Caco-2 (cell line): ENCODE measurements around the gene NLGN4X. TPM values are rescaled to one million over a fixed set of nuclear protein-coding genes. Genes with fewer than 3 reads are reported as not detected.

Experiments used
- BruUV-seq: library from RNA; stranded (reverse); fragments of 400-500 nt; replicated peaks from 2 replicates; lab custom pipeline; 2021; lab: Mats Ljungman, UMichigan
- CTCF ChIA-PET: fragments of 300-600 bp; sonication (Branson Sonifier 250); formaldehyde crosslinking; loops from one replicate; lab custom pipeline; 2022; ENCODE audit warnings: antibody characterized with exemption; lab: Charles Lee
- POLR2A ChIA-PET: fragments of 300-600 bp; sonication (Branson Sonifier 250); formaldehyde crosslinking; loops from one replicate; lab custom pipeline; 2022; ENCODE audit warnings: antibody characterized with exemption; lab: Charles Lee
- DNase-seq, 2 experiments: peaks; one replicate each; pipeline versions ENCODE4 v3.0.0 to v3.0.0-alpha.2; 2020 to 2022
- H3K27me3 ChIP-seq: replicated peaks from 2 replicates; pipeline ENCODE4 v1.6.0; 2011; ENCODE audit warnings: low read length; ENCODE audit not compliant: control insufficient read depth, insufficient read depth
- H3K36me3 ChIP-seq: 2 replicates; pipeline ENCODE4 v1.5.1; 2011; ENCODE audit warnings: low read length; ENCODE audit not compliant: control insufficient read depth, insufficient read depth
- H3K4me1 ChIP-seq: fragments of 250-450 bp; sonication (Bioruptor Pico); 2 replicates; pipeline ENCODE4 v1.5.1; 2020; ENCODE audit warnings: mild to moderate bottlenecking
- H3K4me3 ChIP-seq: 2 replicates; pipeline ENCODE4 v1.5.1; 2011; ENCODE audit warnings: low read depth, mild to moderate bottlenecking, control low read depth, low read length
- H3K9me3 ChIP-seq: fragments of 250-450 bp; sonication (Bioruptor Pico); 2 replicates; pipeline ENCODE4 v1.5.1; 2020; ENCODE audit warnings: mild to moderate bottlenecking, moderate library complexity
- H3K27ac Mint-ChIP-seq: one replicate; pipeline ENCODE4 v1.8.0; 2022; ENCODE audit warnings: mixed read lengths; ENCODE audit not compliant: unreplicated experiment
- H3K27me3 Mint-ChIP-seq: one replicate; pipeline ENCODE4 v1.8.0; 2022; ENCODE audit warnings: mixed read lengths; ENCODE audit not compliant: insufficient read depth, unreplicated experiment
- H3K36me3 Mint-ChIP-seq: one replicate; pipeline ENCODE4 v1.8.0; 2022; ENCODE audit warnings: mild to moderate bottlenecking, mixed read lengths; ENCODE audit not compliant: insufficient read depth, unreplicated experiment
- H3K4me1 Mint-ChIP-seq: one replicate; pipeline ENCODE4 v1.8.0; 2022; ENCODE audit warnings: low read depth, mixed read lengths; ENCODE audit not compliant: unreplicated experiment
- H3K4me3 Mint-ChIP-seq: one replicate; pipeline ENCODE4 v1.8.0; 2022; ENCODE audit warnings: mild to moderate bottlenecking, moderate library complexity, mixed read lengths; ENCODE audit not compliant: unreplicated experiment
- H3K9me3 Mint-ChIP-seq: one replicate; pipeline ENCODE4 v1.8.0; 2022; ENCODE audit warnings: mixed read lengths; ENCODE audit not compliant: unreplicated experiment
- intact Hi-C: fragments of 100-400 bp; cut with micrococcal nuclease; formaldehyde crosslinking; loops from one replicate; pipeline ENCODE4 v1.10.0; 2022; ENCODE audit not compliant: unreplicated experiment
- total RNA-seq: library from RNA; stranded (reverse); gene quantifications from 2 replicates; pipeline ENCODE4 v1.2.3, GENCODE V29; 2022
- TF ChIP-seq, protein P1 (sequence below), 2 experiments: fragments of 200-600 bp in 1 of 2; IDR thresholded peaks; 1 replicate in 1 of 2; 2 replicates in 1 of 2; pipeline versions ENCODE4 v1.5.1 to v1.8.0; 2011 to 2022; ENCODE audit warnings: antibody characterized with exemption in 1 of 2, control low read depth in 1 of 2, inconsistent platforms in 1 of 2, low read depth in 1 of 2, low read length in 1 of 2, mild to moderate bottlenecking in 1 of 2, moderate library complexity in 1 of 2; ENCODE audit not compliant: insufficient read depth in 1 of 2, severe bottlenecking in 1 of 2, unreplicated experiment in 1 of 2

NLGN4X gene
- total RNA-seq, 1 experiment from 2014 or later = not detected

DNA sequence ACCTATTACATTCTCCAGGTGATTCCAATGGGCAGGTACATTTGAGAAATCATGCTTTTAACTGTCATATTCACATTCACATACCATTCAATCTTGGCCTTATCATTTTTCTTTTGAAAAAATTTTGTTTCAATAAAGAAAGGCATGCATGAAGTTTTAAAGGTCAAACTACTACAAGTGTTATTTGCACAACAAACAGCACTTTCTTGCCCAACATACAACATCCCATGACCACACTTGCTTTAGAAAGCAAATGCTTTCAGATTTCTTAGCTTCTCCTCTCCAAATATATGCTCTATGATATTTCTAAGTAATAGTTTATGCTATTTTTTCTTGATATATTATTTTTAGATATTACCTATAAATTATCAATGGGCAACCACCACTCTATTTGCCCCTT is 58.2 kb downstream of the NLGN4X start:
- POLR2A ChIA-PET = no interaction called here
- CTCF ChIA-PET = no interaction called here
- TF ChIP-seq, protein P1, sequence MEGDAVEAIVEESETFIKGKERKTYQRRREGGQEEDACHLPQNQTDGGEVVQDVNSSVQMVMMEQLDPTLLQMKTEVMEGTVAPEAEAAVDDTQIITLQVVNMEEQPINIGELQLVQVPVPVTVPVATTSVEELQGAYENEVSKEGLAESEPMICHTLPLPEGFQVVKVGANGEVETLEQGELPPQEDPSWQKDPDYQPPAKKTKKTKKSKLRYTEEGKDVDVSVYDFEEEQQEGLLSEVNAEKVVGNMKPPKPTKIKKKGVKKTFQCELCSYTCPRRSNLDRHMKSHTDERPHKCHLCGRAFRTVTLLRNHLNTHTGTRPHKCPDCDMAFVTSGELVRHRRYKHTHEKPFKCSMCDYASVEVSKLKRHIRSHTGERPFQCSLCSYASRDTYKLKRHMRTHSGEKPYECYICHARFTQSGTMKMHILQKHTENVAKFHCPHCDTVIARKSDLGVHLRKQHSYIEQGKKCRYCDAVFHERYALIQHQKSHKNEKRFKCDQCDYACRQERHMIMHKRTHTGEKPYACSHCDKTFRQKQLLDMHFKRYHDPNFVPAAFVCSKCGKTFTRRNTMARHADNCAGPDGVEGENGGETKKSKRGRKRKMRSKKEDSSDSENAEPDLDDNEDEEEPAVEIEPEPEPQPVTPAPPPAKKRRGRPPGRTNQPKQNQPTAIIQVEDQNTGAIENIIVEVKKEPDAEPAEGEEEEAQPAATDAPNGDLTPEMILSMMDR (IDR thresholded peaks at IDR 0.05; ENCODE audit: insufficient read depth in 1 of 2, low read depth in 1 of 2, low read length in 1 of 2, severe bottlenecking in 1 of 2, unreplicated experiment in 1 of 2) = no peak

DNA sequence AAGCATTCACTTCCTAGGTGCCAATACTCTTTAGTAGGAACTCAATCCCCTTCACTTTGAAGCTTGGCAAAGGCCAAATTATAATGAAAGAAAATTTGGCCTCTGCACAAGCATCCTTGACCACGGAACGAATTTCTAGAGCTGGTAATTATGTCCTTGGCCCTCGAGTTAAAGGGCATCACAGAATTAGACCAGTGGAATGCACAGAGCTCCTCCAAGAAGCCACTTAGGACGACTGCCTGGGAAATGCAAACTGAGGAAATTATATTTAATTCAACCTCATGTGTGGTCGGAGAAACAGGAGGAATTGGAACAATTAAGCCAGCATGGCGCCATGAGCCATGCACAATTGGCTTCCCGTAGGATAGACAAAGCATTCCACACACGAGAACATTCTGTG is 59.3 kb downstream of the NLGN4X start:
- intact Hi-C loops = no loop called here
- TF ChIP-seq, protein P1 (IDR thresholded peaks at IDR 0.05; ENCODE audit: insufficient read depth in 1 of 2, low read depth in 1 of 2, low read length in 1 of 2, severe bottlenecking in 1 of 2, unreplicated experiment in 1 of 2) = no peak
- CTCF ChIA-PET = no interaction called here
- Mint-ChIP-seq H3K36me3 (no peaks in the 10 kb centered on the region), H3K9me3 (no peaks in the 10 kb centered on the region), H3K4me3 (no peak overlapping the region), H3K27me3 (no peaks in the 10 kb centered on the region), H3K4me1 (no peaks in the 10 kb centered on the region), H3K27ac (no peak overlapping the region)
- Histone ChIP-seq H3K27me3 (no peaks in the 10 kb centered on the region), H3K9me3 (no peaks in the 10 kb centered on the region), H3K4me1 (no peaks in the 10 kb centered on the region), H3K36me3 (no peaks in the 10 kb centered on the region), H3K4me3 (no peak overlapping the region)
- POLR2A ChIA-PET = no interaction called here
- no peak for DNase-seq
- BruUV-seq = no TSS peak

More for the DNA sequence above, 58.2 kb downstream of the NLGN4X start:
- Histone ChIP-seq H3K4me1 (no peaks in the 10 kb centered on the region), H3K27me3 (no peaks in the 10 kb centered on the region), H3K9me3 (no peaks in the 10 kb centered on the region), H3K4me3 (no peak overlapping the region), H3K36me3 (no peaks in the 10 kb centered on the region)
- Mint-ChIP-seq H3K27ac (no peak overlapping the region), H3K4me3 (no peak overlapping the region), H3K9me3 (no peaks in the 10 kb centered on the region), H3K36me3 (no peaks in the 10 kb centered on the region), H3K27me3 (no peaks in the 10 kb centered on the region), H3K4me1 (no peaks in the 10 kb centered on the region)
- no peak for DNase-seq
- no TSS peak for BruUV-seq
- intact Hi-C loops = no loop called here

DNA sequence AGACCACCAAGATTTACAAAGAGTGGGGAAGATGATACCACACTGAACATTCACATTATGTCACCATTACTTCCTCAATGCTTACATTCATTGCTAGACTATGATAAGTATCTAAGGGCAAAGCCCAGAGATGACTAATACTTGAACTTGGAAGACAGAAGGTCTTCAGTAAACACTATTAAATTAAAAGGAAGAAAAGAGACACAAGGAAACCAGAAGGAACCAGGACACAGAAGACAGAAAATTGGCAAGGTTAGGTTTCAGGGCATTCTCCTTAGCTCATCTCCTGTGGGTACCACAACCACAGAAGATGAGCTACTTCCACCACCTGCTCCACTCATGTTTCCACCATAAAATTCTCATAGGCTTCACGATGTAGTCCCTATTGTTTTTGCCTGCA is 64.9 kb downstream of the NLGN4X start:
- Histone ChIP-seq H3K4me1 (no peaks in the 10 kb centered on the region), H3K4me3 (no peak overlapping the region), H3K9me3 (no peaks in the 10 kb centered on the region), H3K36me3 (no peaks in the 10 kb centered on the region), H3K27me3 (no peaks in the 10 kb centered on the region)
- no peaks in the 10 kb centered on the region for H3K36me3 Mint-ChIP-seq
- TF ChIP-seq, protein P1 (IDR thresholded peaks at IDR 0.05; ENCODE audit: insufficient read depth in 1 of 2, low read depth in 1 of 2, low read length in 1 of 2, severe bottlenecking in 1 of 2, unreplicated experiment in 1 of 2) = no peak
- no peaks in the 10 kb centered on the region for H3K4me1 Mint-ChIP-seq
- H3K4me3 Mint-ChIP-seq = no peak overlapping the region
- POLR2A ChIA-PET = no interaction called here
- no TSS peak for BruUV-seq
- no peak for DNase-seq
- no peaks in the 10 kb centered on the region for H3K27me3 Mint-ChIP-seq
- CTCF ChIA-PET = no interaction called here
- H3K9me3 Mint-ChIP-seq = no peaks in the 10 kb centered on the region
- intact Hi-C loops = no loop called here
- no peak overlapping the region for H3K27ac Mint-ChIP-seq
